Activated T-helper 17 cell treated with anti-CD3 and anti-CD28 coated beads, Interleukin-2, amount 50 U/mL, for 72 hours (primary cell): Measurements from ENCODE around the gene CCDC196. TPM values are rescaled to one million over a fixed set of nuclear protein-coding genes. Genes with fewer than 3 reads are reported as not detected.

Source experiments
- total RNA-seq, 2 donors: library from RNA; stranded (reverse); gene quantifications; one replicate each; pipeline ENCODE4 v1.2.3, GENCODE V29; 2022

Gene CCDC196
- total RNA-seq, 2 donors from 2014 or later: not detected

Other genes starting within 250 kb of the CCDC196 start
- gene GPHN, start 21.8 kb downstream of the CCDC196 start, total RNA-seq: 10 to 100 TPM; 21.7 to 23.2 TPM